Measurements from ENCODE around the gene MED27.

MED27 gene

GRCh38 chr9:131873891-131874440 lies 205.7 kb downstream of the MED27 start:
- Histone ChIP-seq H3K23ac (ENCODE audit: low read length) (no peak overlapping the region), H3K14ac (ENCODE audit: low read length) (no peak overlapping the region), H3K4me1 (ENCODE audit: control insufficient read depth in 1 of 2, insufficient read depth in 2 of 2, low read length in 2 of 2) (peaks cover 4% of the 10 kb centered on the region in 2 experiments), H2AFZ (ENCODE audit: insufficient read depth, low read length, poor library complexity) (no peak overlapping the region), H3K4ac (ENCODE audit: low read depth, low read length) (no peak overlapping the region), H2BK120ac (ENCODE audit: insufficient read depth, low read length, poor library complexity) (no peak overlapping the region), H2AK5ac (ENCODE audit: low read length) (no peak overlapping the region), H3K27me3 (ENCODE audit: insufficient read depth, low read length) (no peaks in the 10 kb centered on the region), H3K36me3 (ENCODE audit: control insufficient read depth in 1 of 2, insufficient read depth in 2 of 2, low read length in 2 of 2) (no peaks in the 10 kb centered on the region), H4K91ac (ENCODE audit: low read depth, low read length) (no peak overlapping the region), H2BK5ac (ENCODE audit: low read depth, low read length, poor library complexity) (no peak overlapping the region), H4K12ac (ENCODE audit: low read depth, low read length) (no peak overlapping the region), H3K79me2 (ENCODE audit: control insufficient read depth, insufficient read depth, low read length, poor library complexity) (no peaks in the 10 kb centered on the region), H3K27ac (ENCODE audit: low read depth, low read length) (no peak overlapping the region), H4K8ac (ENCODE audit: low read depth, low read length) (no peak overlapping the region), H3K9ac (ENCODE audit: low read length) (no peak overlapping the region), H2BK12ac (ENCODE audit: low read length) (no peak overlapping the region), H3K79me1 (ENCODE audit: low read length) (no peaks in the 10 kb centered on the region), H3K9me3 (ENCODE audit: insufficient read depth, low read depth, low read length) (peaks cover 3% of the 10 kb centered on the region), H3K4me3 (ENCODE audit: low read depth, low read length) (no peak overlapping the region), H3K4me2 (ENCODE audit: low read length) (no peak overlapping the region), H3K18ac (ENCODE audit: low read length) (no peak overlapping the region)
- no peak for DNase-seq
- WGBS (ENCODE audit: extremely low coverage, insufficient coverage, insufficient read length): no CpG with 5 or more reads among the region's 13 CpGs

GRCh38 chr9:131873335-131873734 lies 206.3 kb downstream of the MED27 start:
- Histone ChIP-seq H3K9me3 (ENCODE audit: insufficient read depth, low read depth, low read length) (peaks cover 3% of the 10 kb centered on the region), H2AK5ac (ENCODE audit: low read length) (no peak overlapping the region), H3K9ac (ENCODE audit: low read length) (no peak overlapping the region), H4K8ac (ENCODE audit: low read depth, low read length) (no peak overlapping the region), H3K4ac (ENCODE audit: low read depth, low read length) (no peak overlapping the region), H3K4me1 (ENCODE audit: control insufficient read depth in 1 of 2, insufficient read depth in 2 of 2, low read length in 2 of 2) (peaks cover 4 to 7% of the 10 kb centered on the region in 2 experiments), H3K18ac (ENCODE audit: low read length) (no peak overlapping the region), H2BK12ac (ENCODE audit: low read length) (no peak overlapping the region), H3K79me1 (ENCODE audit: low read length) (no peaks in the 10 kb centered on the region), H3K27me3 (ENCODE audit: insufficient read depth, low read length) (no peaks in the 10 kb centered on the region), H2BK5ac (ENCODE audit: low read depth, low read length, poor library complexity) (no peak overlapping the region), H3K4me2 (ENCODE audit: low read length) (no peak overlapping the region), H2BK120ac (ENCODE audit: insufficient read depth, low read length, poor library complexity) (no peak overlapping the region), H3K4me3 (ENCODE audit: low read depth, low read length) (no peak overlapping the region), H3K27ac (ENCODE audit: low read depth, low read length) (no peak overlapping the region), H2AFZ (ENCODE audit: insufficient read depth, low read length, poor library complexity) (no peak overlapping the region), H3K23ac (ENCODE audit: low read length) (no peak overlapping the region), H3K79me2 (ENCODE audit: control insufficient read depth, insufficient read depth, low read length, poor library complexity) (no peaks in the 10 kb centered on the region), H3K36me3 (ENCODE audit: control insufficient read depth in 1 of 2, insufficient read depth in 2 of 2, low read length in 2 of 2) (no peaks in the 10 kb centered on the region), H4K91ac (ENCODE audit: low read depth, low read length) (no peak overlapping the region), H3K14ac (ENCODE audit: low read length) (no peak overlapping the region), H4K12ac (ENCODE audit: low read depth, low read length) (no peak overlapping the region)
- no CpG with 5 or more reads among the region's 9 CpGs for WGBS (ENCODE audit: extremely low coverage, insufficient coverage, insufficient read length)
- no peak for DNase-seq

DNA sequence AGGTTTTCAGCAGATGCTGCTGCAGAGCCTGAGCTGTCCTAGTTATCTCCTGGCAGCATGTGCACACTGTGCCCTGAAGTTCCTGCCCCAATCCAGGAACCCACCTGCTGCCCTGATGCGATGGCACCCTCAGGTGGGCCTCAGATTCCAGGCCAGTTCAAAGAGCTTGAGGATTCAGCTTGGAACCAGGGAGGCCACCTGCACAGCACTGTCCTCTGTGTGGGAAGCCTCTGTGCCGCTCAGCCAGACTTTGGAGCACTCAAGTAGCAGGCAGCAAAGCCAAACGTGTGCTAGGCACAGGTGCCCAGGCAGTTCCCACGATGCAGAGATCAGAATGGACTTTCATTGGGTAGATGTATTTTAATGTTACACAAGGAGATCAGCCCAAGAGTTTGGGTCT lies 207.0 kb downstream of the MED27 start:
- no peak overlapping the region for H2BK5ac ChIP-seq (ENCODE audit: low read depth, low read length, poor library complexity)
- H3K4me3 ChIP-seq (ENCODE audit: low read depth, low read length): no peak overlapping the region
- no peaks in the 10 kb centered on the region for H3K27me3 ChIP-seq (ENCODE audit: insufficient read depth, low read length)
- H3K14ac ChIP-seq (ENCODE audit: low read length): no peak overlapping the region
- peaks cover 4 to 7% of the 10 kb centered on the region in 2 experiments for H3K4me1 ChIP-seq (ENCODE audit: control insufficient read depth in 1 of 2, insufficient read depth in 2 of 2, low read length in 2 of 2)
- no peak overlapping the region for H2AK5ac ChIP-seq (ENCODE audit: low read length)
- no peak overlapping the region for H3K4ac ChIP-seq (ENCODE audit: low read depth, low read length)
- no peak overlapping the region for H3K18ac ChIP-seq (ENCODE audit: low read length)
- H3K27ac ChIP-seq (ENCODE audit: low read depth, low read length): no peak overlapping the region
- H4K12ac ChIP-seq (ENCODE audit: low read depth, low read length): no peak overlapping the region
- no peak overlapping the region for H3K9ac ChIP-seq (ENCODE audit: low read length)
- H3K23ac ChIP-seq (ENCODE audit: low read length): no peak overlapping the region
- H3K4me2 ChIP-seq (ENCODE audit: low read length): no peak overlapping the region
- H2BK12ac ChIP-seq (ENCODE audit: low read length): no peak overlapping the region
- no peaks in the 10 kb centered on the region for H3K36me3 ChIP-seq (ENCODE audit: control insufficient read depth in 1 of 2, insufficient read depth in 2 of 2, low read length in 2 of 2)
- WGBS (ENCODE audit: extremely low coverage, insufficient coverage, insufficient read length): no CpG with 5 or more reads among the region's 4 CpGs
- no peaks in the 10 kb centered on the region for H3K79me1 ChIP-seq (ENCODE audit: low read length)
- no peak overlapping the region for H2AFZ ChIP-seq (ENCODE audit: insufficient read depth, low read length, poor library complexity)
- H4K8ac ChIP-seq (ENCODE audit: low read depth, low read length): no peak overlapping the region
- no peak overlapping the region for H2BK120ac ChIP-seq (ENCODE audit: insufficient read depth, low read length, poor library complexity)
- H4K91ac ChIP-seq (ENCODE audit: low read depth, low read length): no peak overlapping the region
- H3K79me2 ChIP-seq (ENCODE audit: control insufficient read depth, insufficient read depth, low read length, poor library complexity): no peaks in the 10 kb centered on the region
- DNase-seq: no peak
- peaks cover 3% of the 10 kb centered on the region for H3K9me3 ChIP-seq (ENCODE audit: insufficient read depth, low read depth, low read length)

DNA sequence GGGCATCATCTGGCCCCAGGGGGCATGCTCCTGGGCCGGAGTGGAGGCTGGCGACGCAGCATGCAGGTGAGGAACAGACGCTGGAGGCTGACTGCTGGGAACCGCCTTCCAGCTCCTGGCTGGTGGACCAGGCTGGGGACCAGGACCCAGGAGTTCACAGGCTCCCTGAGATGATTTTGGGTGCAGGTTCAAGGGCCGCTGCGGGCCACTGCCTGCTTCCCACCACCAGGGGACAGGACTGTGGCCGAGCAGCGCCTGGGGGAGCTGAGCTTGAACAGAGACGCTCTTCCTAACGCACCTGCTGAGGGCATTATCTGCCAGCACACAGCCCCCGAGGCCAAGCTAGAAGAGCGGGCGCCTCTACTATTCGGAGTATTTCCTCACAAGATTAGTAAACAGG lies 207.7 kb downstream of the MED27 start:
- H3K36me3 ChIP-seq (ENCODE audit: control insufficient read depth in 1 of 2, insufficient read depth in 2 of 2, low read length in 2 of 2): peaks cover 0 to 1% of the 10 kb centered on the region in 2 experiments
- no peak overlapping the region for H3K9ac ChIP-seq (ENCODE audit: low read length)

More for the DNA sequence above, 207.7 kb downstream of the MED27 start:
- Histone ChIP-seq H3K79me2 (ENCODE audit: control insufficient read depth, insufficient read depth, low read length, poor library complexity) (no peaks in the 10 kb centered on the region), H3K4me2 (ENCODE audit: low read length) (no peak overlapping the region), H3K4ac (ENCODE audit: low read depth, low read length) (no peak overlapping the region), H2BK120ac (ENCODE audit: insufficient read depth, low read length, poor library complexity) (no peak overlapping the region), H4K12ac (ENCODE audit: low read depth, low read length) (no peak overlapping the region), H3K27ac (ENCODE audit: low read depth, low read length) (no peak overlapping the region), H2BK12ac (ENCODE audit: low read length) (no peak overlapping the region), H4K8ac (ENCODE audit: low read depth, low read length) (no peak overlapping the region), H2AFZ (ENCODE audit: insufficient read depth, low read length, poor library complexity) (no peak overlapping the region), H3K27me3 (ENCODE audit: insufficient read depth, low read length) (no peaks in the 10 kb centered on the region), H3K79me1 (ENCODE audit: low read length) (no peaks in the 10 kb centered on the region), H3K14ac (ENCODE audit: low read length) (no peak overlapping the region), H3K18ac (ENCODE audit: low read length) (no peak overlapping the region), H3K9me3 (ENCODE audit: insufficient read depth, low read depth, low read length) (peaks cover 3% of the 10 kb centered on the region), H2BK5ac (ENCODE audit: low read depth, low read length, poor library complexity) (no peak overlapping the region), H4K91ac (ENCODE audit: low read depth, low read length) (no peak overlapping the region), H3K23ac (ENCODE audit: low read length) (no peak overlapping the region), H2AK5ac (ENCODE audit: low read length) (no peak overlapping the region), H3K4me3 (ENCODE audit: low read depth, low read length) (no peak overlapping the region), H3K4me1 (ENCODE audit: control insufficient read depth in 1 of 2, insufficient read depth in 2 of 2, low read length in 2 of 2) (peaks cover 4 to 7% of the 10 kb centered on the region in 2 experiments)
- WGBS (ENCODE audit: extremely low coverage, insufficient coverage, insufficient read length): no CpG with 5 or more reads among the region's 15 CpGs
- no peak for DNase-seq

Data from trophoblast cell (in vitro differentiated cells and primary cell).